HCT116 (cell line): ENCODE results near the gene TRHDE.

Source experiments
- CBX3 ChIP-seq: IDR thresholded peaks from 2 replicates; pipeline ENCODE4 v1.6.1; 2012; ENCODE audit warnings: low read depth
- EGR1 ChIP-seq: IDR thresholded peaks from 2 replicates; pipeline ENCODE4 v1.6.1; 2012; ENCODE audit warnings: low read depth
- EZH2 ChIP-seq: fragments of 200-600 bp; sonication (generic); IDR thresholded peaks from 2 replicates; pipeline ENCODE4 v1.6.1; 2017; ENCODE audit warnings: antibody characterized with exemption, mixed run types
- EZH2phosphoT487 ChIP-seq: fragments of 200-600 bp; IDR thresholded peaks from 2 replicates; pipeline ENCODE4 v1.6.1; 2018; ENCODE audit warnings: antibody characterized with exemption, borderline replicate concordance
- MAX ChIP-seq: IDR thresholded peaks from 2 replicates; pipeline ENCODE4 v1.6.1; 2012
- POLR2A ChIP-seq: IDR thresholded peaks from 2 replicates; pipeline ENCODE4 v1.7.0; 2011; ENCODE audit warnings: borderline replicate concordance; ENCODE audit not compliant: insufficient read depth, insufficient read length; ENCODE audit errors: extremely low read depth
- POLR2AphosphoS5 ChIP-seq: IDR thresholded peaks from 2 replicates; pipeline ENCODE4 v1.6.1; 2011; ENCODE audit warnings: mild to moderate bottlenecking, low read depth, low read length, moderate library complexity
- RAD21 ChIP-seq: IDR thresholded peaks from 2 replicates; pipeline ENCODE4 v1.6.1; 2012; ENCODE audit warnings: low read depth, mild to moderate bottlenecking
- REST ChIP-seq: IDR thresholded peaks from 2 replicates; pipeline ENCODE4 v1.6.1; 2012; ENCODE audit warnings: low read depth
- YY1 ChIP-seq: IDR thresholded peaks from 2 replicates; pipeline ENCODE4 v1.6.1; 2011; ENCODE audit warnings: low read length, low read depth, moderate library complexity, mild to moderate bottlenecking; ENCODE audit not compliant: insufficient replicate concordance; ENCODE audit errors: extremely low read depth
- ZNF274 ChIP-seq: fragments of 200-500 bp; sonication (Bioruptor generic); IDR thresholded peaks from 2 replicates; pipeline ENCODE4 v1.6.1; 2014; ENCODE audit warnings: mild to moderate bottlenecking, low read depth, low read length, inconsistent platforms
- TF ChIP-seq, protein P1 (sequence below), 3 experiments: fragments of 200-600 bp in 1 of 3; sonication (generic) in 1 of 3; IDR thresholded peaks in 2 of 3; conservative IDR thresholded peaks in 1 of 3; 2 replicates each; pipeline ENCODE4 v1.5.1; 2012 to 2017; ENCODE audit warnings: low read depth in 2 of 3, low read length in 2 of 3, antibody characterized with exemption in 1 of 3, borderline replicate concordance in 1 of 3, control low read depth in 1 of 3, mild to moderate bottlenecking in 1 of 3, mixed read lengths in 1 of 3, mixed run types in 1 of 3, moderate library complexity in 1 of 3; ENCODE audit not compliant: insufficient read depth in 1 of 3

- no peak for TF ChIP-seq MAX
- no peak for TF ChIP-seq RAD21
- no peak for TF ChIP-seq POLR2A
- TF ChIP-seq POLR2AphosphoS5 = no peak
- no peak for TF ChIP-seq ZNF274
- TF ChIP-seq EZH2phosphoT487 = no peak
- TF ChIP-seq, protein P1, sequence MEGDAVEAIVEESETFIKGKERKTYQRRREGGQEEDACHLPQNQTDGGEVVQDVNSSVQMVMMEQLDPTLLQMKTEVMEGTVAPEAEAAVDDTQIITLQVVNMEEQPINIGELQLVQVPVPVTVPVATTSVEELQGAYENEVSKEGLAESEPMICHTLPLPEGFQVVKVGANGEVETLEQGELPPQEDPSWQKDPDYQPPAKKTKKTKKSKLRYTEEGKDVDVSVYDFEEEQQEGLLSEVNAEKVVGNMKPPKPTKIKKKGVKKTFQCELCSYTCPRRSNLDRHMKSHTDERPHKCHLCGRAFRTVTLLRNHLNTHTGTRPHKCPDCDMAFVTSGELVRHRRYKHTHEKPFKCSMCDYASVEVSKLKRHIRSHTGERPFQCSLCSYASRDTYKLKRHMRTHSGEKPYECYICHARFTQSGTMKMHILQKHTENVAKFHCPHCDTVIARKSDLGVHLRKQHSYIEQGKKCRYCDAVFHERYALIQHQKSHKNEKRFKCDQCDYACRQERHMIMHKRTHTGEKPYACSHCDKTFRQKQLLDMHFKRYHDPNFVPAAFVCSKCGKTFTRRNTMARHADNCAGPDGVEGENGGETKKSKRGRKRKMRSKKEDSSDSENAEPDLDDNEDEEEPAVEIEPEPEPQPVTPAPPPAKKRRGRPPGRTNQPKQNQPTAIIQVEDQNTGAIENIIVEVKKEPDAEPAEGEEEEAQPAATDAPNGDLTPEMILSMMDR (IDR thresholded peaks at IDR 0.05 in 2 of 3, conservative IDR thresholded peaks at IDR 0.05 in 1 of 3; ENCODE audit: borderline replicate concordance in 1 of 3, insufficient read depth in 1 of 3, low read depth in 2 of 3, low read length in 2 of 3) = no peak
- no peak for TF ChIP-seq EGR1
- TF ChIP-seq YY1 = no peak
- TF ChIP-seq REST = no peak
- TF ChIP-seq EZH2 = no peak
- TF ChIP-seq CBX3 = no peak
These were observed 13.7 kb downstream of the TRHDE start for GRCh38 chr12:72285861-72286260.
